WTC11 (cell line): Measurements from ENCODE around the gene GPATCH2. TPM values are rescaled to one million over a fixed set of nuclear protein-coding genes. Genes with fewer than 3 reads are reported as not detected.
"Not testable (repeated sequence)": the region's sequence is repeated elsewhere in the genome, so short reads cannot be mapped to it uniquely, and the experiment has no call there.

Source experiments
- ATAC-seq: fragments of 200-7000 bp; cut with Tn5 transposase; 2 replicates; pipeline ENCODE4 v1.10.0; 2021; ENCODE audit warnings: mild to moderate bottlenecking, moderate library complexity
- CTCF ChIA-PET: fragments of 300-600 bp; sonication (Branson Sonifier 250); formaldehyde crosslinking; loops from one replicate; lab custom pipeline; 2021; ENCODE audit warnings: antibody characterized with exemption; lab: Charles Lee
- POLR2A ChIA-PET: fragments of 350-600 bp; sonication (Branson Sonifier 250); formaldehyde crosslinking; loops from one replicate; lab custom pipeline; 2021; ENCODE audit warnings: antibody characterized with exemption; lab: Charles Lee
- DNase-seq: peaks from one replicate; pipeline ENCODE4 v3.0.0; 2021; ENCODE audit warnings: low spot score
- H3K27ac Mint-ChIP-seq: 2 replicates; pipeline ENCODE4 v1.8.0; 2021; ENCODE audit warnings: mixed read lengths
- H3K27me3 Mint-ChIP-seq: 2 replicates; pipeline ENCODE4 v1.8.0; 2021; ENCODE audit warnings: low read depth, mild to moderate bottlenecking, moderate library complexity, mixed read lengths
- H3K36me3 Mint-ChIP-seq: 2 replicates; pipeline ENCODE4 v1.8.0; 2021; ENCODE audit warnings: mixed read lengths
- H3K4me1 Mint-ChIP-seq: 2 replicates; pipeline ENCODE4 v1.8.0; 2022; ENCODE audit warnings: mixed read lengths
- H3K4me3 Mint-ChIP-seq: 2 replicates; pipeline ENCODE4 v1.8.0; 2021; ENCODE audit warnings: mild to moderate bottlenecking, moderate library complexity, mixed read lengths
- H3K9me3 Mint-ChIP-seq: 2 replicates; pipeline ENCODE4 v1.8.0; 2021; ENCODE audit warnings: mixed read lengths
- CBFB ChIP-seq: sonication (generic); formaldehyde crosslinking; IDR thresholded peaks from 2 replicates; pipeline ENCODE4 v1.8.1; 2022; ENCODE audit warnings: mild to moderate bottlenecking, low read depth, missing genetic modification reagents
- CREB1 ChIP-seq: sonication (generic); formaldehyde crosslinking; IDR thresholded peaks from 2 replicates; pipeline ENCODE4 v1.8.0; 2023; ENCODE audit warnings: mild to moderate bottlenecking, missing genetic modification reagents
- GABPB1 ChIP-seq: sonication (generic); formaldehyde crosslinking; IDR thresholded peaks from 2 replicates; pipeline ENCODE4 v1.8.1; 2023; ENCODE audit warnings: mild to moderate bottlenecking, missing genetic modification reagents
- GRHL2 ChIP-seq: fragments of 250-450 bp; sonication (Bioruptor Pico); IDR thresholded peaks from 2 replicates; pipeline ENCODE4 v1.8.0; 2022; ENCODE audit warnings: mild to moderate bottlenecking, moderate library complexity; ENCODE audit not compliant: insufficient replicate concordance, severe bottlenecking
- JAZF1 ChIP-seq: fragments of 250-450 bp; sonication (Bioruptor Pico); IDR thresholded peaks from 2 replicates; pipeline ENCODE4 v1.9.0; 2021; ENCODE audit warnings: moderate library complexity, mild to moderate bottlenecking, inconsistent platforms
- MXD4 ChIP-seq: fragments of 250-450 bp; sonication (Bioruptor Pico); IDR thresholded peaks from 2 replicates; pipeline ENCODE4 v1.8.0; 2021; ENCODE audit warnings: mild to moderate bottlenecking, moderate library complexity, borderline replicate concordance
- RELA ChIP-seq: sonication (generic); formaldehyde crosslinking; IDR thresholded peaks from 2 replicates; pipeline ENCODE4 v1.8.1; 2022; ENCODE audit warnings: missing genetic modification reagents, mild to moderate bottlenecking, borderline replicate concordance
- RORB ChIP-seq: fragments of 250-450 bp; sonication (Bioruptor Pico); IDR thresholded peaks from 2 replicates; pipeline ENCODE4 v1.9.0; 2021; ENCODE audit warnings: mild to moderate bottlenecking
- TEAD1 ChIP-seq: sonication (generic); formaldehyde crosslinking; IDR thresholded peaks from 2 replicates; pipeline ENCODE4 v1.8.0; 2022; ENCODE audit warnings: mild to moderate bottlenecking, missing genetic modification reagents
- ZBTB21 ChIP-seq: sonication (generic); formaldehyde crosslinking; IDR thresholded peaks from 2 replicates; pipeline ENCODE4 v1.8.1; 2023; ENCODE audit warnings: mild to moderate bottlenecking, missing genetic modification reagents, borderline replicate concordance
- ZNF671 ChIP-seq: fragments of 250-450 bp; sonication (Bioruptor Pico); IDR thresholded peaks from 2 replicates; pipeline ENCODE4 v1.8.0; 2021; ENCODE audit warnings: mild to moderate bottlenecking
- total RNA-seq: library from RNA; stranded (reverse); gene quantifications from 3 replicates; pipeline ENCODE4 v1.2.3, GENCODE V29; 2021
- TF ChIP-seq, protein P1 (sequence below): sonication (generic); formaldehyde crosslinking; IDR thresholded peaks from 2 replicates; pipeline ENCODE4 v1.8.1; 2022; ENCODE audit warnings: missing genetic modification reagents, borderline replicate concordance
- TF ChIP-seq, protein P2 (sequence below): sonication (generic); formaldehyde crosslinking; IDR thresholded peaks from 2 replicates; pipeline ENCODE4 v1.8.1; 2022; ENCODE audit warnings: low read depth, missing genetic modification reagents, borderline replicate concordance
- TF ChIP-seq, protein P3 (sequence below): fragments of 250-450 bp; sonication (Bioruptor Pico); IDR thresholded peaks from 2 replicates; pipeline ENCODE4 v1.9.0; 2021; ENCODE audit warnings: mild to moderate bottlenecking, borderline replicate concordance
- TF ChIP-seq, protein P4 (sequence below): sonication (generic); formaldehyde crosslinking; conservative IDR thresholded peaks from 2 replicates; pipeline ENCODE4 v1.8.1; 2022; ENCODE audit warnings: mild to moderate bottlenecking, missing genetic modification reagents
- TF ChIP-seq, protein P5 (sequence below): fragments of 250-450 bp; sonication (Bioruptor Pico); IDR thresholded peaks from 2 replicates; pipeline ENCODE4 v1.9.0; 2021; ENCODE audit warnings: moderate library complexity, mild to moderate bottlenecking, inconsistent platforms, borderline replicate concordance
- TF ChIP-seq, protein P6 (sequence below): sonication (generic); formaldehyde crosslinking; IDR thresholded peaks from 2 replicates; pipeline ENCODE4 v1.8.0; 2022; ENCODE audit warnings: mild to moderate bottlenecking, missing genetic modification reagents
- TF ChIP-seq, protein P7 (sequence below): fragments of 250-450 bp; sonication (Bioruptor Pico); conservative IDR thresholded peaks from 2 replicates; pipeline ENCODE4 v1.9.0; 2021; ENCODE audit warnings: mild to moderate bottlenecking

The GPATCH2 gene
- total RNA-seq, 1 experiment from 2014 or later = 11.5 TPM

DNA sequence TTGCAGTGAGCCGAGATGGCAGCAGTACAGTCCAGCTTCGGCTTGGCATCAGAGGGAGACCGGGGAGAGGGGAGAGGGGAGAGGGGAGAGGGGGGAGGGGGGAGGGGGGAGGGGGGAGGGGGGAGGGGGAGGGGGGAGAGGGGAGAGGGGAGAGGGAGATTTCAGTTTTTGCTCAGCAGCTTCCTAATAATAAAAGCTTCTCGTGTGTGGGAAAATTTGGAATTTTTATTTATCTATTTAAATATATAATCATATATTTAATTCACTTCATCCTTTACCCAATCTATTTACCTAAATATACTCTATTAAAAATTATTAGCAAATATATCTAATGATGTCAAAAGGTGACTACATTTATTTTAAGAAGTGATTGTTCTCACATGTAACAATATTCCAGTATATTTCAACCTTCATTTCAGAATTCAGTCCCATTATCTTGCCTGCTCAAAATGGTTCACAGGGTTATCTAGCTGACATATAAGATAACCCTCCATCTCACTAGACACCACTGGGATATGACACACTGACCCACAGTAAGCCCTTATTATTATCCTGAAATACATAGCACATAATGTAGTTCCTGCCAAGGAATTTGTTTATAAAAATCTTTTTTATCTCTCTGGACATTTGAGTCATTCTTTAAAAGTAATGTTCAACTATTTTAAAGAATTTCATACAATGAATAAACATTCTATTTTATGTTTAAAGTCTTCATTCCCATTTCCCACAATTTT is 105.9 kb downstream of the GPATCH2 start (continued):
- TF ChIP-seq, protein P1, sequence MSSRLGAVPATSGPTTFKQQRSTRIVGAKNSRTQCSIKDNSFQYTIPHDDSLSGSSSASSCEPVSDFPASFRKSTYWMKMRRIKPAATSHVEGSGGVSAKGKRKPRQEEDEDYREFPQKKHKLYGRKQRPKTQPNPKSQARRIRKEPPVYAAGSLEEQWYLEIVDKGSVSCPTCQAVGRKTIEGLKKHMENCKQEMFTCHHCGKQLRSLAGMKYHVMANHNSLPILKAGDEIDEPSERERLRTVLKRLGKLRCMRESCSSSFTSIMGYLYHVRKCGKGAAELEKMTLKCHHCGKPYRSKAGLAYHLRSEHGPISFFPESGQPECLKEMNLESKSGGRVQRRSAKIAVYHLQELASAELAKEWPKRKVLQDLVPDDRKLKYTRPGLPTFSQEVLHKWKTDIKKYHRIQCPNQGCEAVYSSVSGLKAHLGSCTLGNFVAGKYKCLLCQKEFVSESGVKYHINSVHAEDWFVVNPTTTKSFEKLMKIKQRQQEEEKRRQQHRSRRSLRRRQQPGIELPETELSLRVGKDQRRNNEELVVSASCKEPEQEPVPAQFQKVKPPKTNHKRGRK = no peak
- TF ChIP-seq ZNF671 (CRISPR knock-in tag) (no peak), CBFB (CRISPR knock-in tag) (no peak)

DNA sequence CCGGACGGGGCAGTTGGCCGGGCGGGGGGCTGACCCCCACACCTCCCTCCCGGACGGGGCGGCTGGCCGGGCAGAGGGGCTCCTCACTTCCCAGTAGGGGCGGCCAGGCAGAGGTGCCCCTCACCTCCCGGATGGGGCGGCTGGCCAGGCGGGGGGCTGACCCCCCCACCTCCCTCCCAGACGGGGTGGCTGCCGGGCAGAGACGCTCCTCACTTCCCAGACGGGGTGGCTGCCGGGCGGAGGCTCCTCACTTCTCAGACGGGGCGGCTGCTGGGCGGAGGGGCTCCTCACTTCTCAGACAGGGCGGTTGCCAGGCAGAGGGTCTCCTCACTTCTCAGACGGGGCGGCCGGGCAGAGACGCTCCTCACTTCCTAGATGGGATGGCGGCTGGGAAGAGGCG is 107.0 kb downstream of the GPATCH2 start:
- peaks cover 26% of the 10 kb centered on the region for H3K9me3 Mint-ChIP-seq
- H3K36me3 Mint-ChIP-seq = peaks cover 12% of the 10 kb centered on the region
- H3K27ac Mint-ChIP-seq, ATAC-seq, H3K27me3 Mint-ChIP-seq, H3K4me3 Mint-ChIP-seq, DNase-seq, CTCF ChIA-PET, H3K4me1 Mint-ChIP-seq, POLR2A ChIA-PET: not testable (repeated sequence)

DNA sequence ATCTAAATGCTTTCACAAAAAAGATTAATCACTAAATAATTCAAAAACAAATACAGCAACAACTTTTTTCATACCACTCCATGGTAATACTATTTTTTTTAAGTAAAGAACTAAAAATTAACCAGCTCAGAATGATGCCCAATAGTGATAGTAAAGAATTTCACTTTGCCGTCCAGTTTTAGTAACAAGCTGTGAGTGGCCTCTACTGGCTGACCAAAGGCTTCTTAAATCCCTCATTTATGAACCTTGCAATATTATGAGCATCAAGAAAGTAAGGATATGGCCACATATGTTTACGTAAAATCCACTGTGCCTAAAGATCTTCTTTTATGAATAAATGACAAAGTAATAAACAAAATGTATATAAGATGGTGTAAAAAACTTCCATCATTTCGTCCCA is 108.6 kb downstream of the GPATCH2 start:
- no peaks in the 10 kb centered on the region for H3K4me1 Mint-ChIP-seq
- no peak overlapping the region for H3K4me3 Mint-ChIP-seq
- no peaks in the 10 kb centered on the region for H3K27me3 Mint-ChIP-seq
- ChIA-PET POLR2A (no interaction called here), CTCF (no interaction called here)
- H3K27ac Mint-ChIP-seq = no peak overlapping the region
- TF ChIP-seq, protein P2, sequence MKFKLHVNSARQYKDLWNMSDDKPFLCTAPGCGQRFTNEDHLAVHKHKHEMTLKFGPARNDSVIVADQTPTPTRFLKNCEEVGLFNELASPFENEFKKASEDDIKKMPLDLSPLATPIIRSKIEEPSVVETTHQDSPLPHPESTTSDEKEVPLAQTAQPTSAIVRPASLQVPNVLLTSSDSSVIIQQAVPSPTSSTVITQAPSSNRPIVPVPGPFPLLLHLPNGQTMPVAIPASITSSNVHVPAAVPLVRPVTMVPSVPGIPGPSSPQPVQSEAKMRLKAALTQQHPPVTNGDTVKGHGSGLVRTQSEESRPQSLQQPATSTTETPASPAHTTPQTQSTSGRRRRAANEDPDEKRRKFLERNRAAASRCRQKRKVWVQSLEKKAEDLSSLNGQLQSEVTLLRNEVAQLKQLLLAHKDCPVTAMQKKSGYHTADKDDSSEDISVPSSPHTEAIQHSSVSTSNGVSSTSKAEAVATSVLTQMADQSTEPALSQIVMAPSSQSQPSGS (CRISPR knock-in tag) = no peak
- TF ChIP-seq CREB1 (CRISPR knock-in tag) = no peak
- no peak for TF ChIP-seq GRHL2 (CRISPR knock-in tag)
- TF ChIP-seq, protein P3, sequence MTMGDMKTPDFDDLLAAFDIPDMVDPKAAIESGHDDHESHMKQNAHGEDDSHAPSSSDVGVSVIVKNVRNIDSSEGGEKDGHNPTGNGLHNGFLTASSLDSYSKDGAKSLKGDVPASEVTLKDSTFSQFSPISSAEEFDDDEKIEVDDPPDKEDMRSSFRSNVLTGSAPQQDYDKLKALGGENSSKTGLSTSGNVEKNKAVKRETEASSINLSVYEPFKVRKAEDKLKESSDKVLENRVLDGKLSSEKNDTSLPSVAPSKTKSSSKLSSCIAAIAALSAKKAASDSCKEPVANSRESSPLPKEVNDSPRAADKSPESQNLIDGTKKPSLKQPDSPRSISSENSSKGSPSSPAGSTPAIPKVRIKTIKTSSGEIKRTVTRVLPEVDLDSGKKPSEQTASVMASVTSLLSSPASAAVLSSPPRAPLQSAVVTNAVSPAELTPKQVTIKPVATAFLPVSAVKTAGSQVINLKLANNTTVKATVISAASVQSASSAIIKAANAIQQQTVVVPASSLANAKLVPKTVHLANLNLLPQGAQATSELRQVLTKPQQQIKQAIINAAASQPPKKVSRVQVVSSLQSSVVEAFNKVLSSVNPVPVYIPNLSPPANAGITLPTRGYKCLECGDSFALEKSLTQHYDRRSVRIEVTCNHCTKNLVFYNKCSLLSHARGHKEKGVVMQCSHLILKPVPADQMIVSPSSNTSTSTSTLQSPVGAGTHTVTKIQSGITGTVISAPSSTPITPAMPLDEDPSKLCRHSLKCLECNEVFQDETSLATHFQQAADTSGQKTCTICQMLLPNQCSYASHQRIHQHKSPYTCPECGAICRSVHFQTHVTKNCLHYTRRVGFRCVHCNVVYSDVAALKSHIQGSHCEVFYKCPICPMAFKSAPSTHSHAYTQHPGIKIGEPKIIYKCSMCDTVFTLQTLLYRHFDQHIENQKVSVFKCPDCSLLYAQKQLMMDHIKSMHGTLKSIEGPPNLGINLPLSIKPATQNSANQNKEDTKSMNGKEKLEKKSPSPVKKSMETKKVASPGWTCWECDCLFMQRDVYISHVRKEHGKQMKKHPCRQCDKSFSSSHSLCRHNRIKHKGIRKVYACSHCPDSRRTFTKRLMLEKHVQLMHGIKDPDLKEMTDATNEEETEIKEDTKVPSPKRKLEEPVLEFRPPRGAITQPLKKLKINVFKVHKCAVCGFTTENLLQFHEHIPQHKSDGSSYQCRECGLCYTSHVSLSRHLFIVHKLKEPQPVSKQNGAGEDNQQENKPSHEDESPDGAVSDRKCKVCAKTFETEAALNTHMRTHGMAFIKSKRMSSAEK (CRISPR knock-in tag) = no peak
- TF ChIP-seq, protein P4, sequence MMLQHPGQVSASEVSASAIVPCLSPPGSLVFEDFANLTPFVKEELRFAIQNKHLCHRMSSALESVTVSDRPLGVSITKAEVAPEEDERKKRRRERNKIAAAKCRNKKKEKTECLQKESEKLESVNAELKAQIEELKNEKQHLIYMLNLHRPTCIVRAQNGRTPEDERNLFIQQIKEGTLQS (CRISPR knock-in tag) = no peak
- no peak for TF ChIP-seq ZBTB21
- TF ChIP-seq, protein P5, sequence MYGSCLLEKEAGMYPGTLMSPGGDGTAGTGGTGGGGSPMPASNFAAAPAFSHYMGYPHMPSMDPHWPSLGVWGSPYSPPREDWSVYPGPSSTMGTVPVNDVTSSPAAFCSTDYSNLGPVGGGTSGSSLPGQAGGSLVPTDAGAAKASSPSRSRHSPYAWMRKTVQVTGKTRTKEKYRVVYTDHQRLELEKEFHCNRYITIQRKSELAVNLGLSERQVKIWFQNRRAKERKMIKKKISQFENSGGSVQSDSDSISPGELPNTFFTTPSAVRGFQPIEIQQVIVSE (CRISPR knock-in tag) = no peak
- peaks cover 12% of the 10 kb centered on the region for H3K9me3 Mint-ChIP-seq
- peaks cover 6% of the 10 kb centered on the region; the same call in 1 of the 2 replicates for H3K36me3 Mint-ChIP-seq
- no peak for DNase-seq
- ATAC-seq = no peak

DNA sequence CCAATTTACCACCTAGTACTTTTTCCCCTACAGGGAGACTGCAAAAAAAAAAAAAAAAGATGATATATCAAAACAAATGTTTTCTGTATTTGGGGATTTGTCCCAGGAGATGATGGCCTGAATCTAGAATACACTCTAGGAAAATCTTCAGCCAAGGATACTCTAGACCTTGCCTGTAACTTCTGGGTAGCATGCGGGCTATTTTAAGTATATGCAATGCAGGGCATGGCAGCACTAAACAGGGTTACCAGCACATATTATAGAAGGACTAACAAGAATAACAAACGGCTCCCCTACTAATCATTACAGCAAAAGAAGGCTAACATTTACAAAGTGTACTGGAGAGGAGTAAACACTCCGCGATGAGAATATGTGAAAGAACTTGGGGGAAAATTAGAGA is 109.6 kb downstream of the GPATCH2 start:
- no peak overlapping the region for H3K27ac Mint-ChIP-seq
- ChIA-PET POLR2A (no interaction called here), CTCF (no interaction called here)
- no peaks in the 10 kb centered on the region for H3K4me1 Mint-ChIP-seq
- peaks cover 8% of the 10 kb centered on the region for H3K9me3 Mint-ChIP-seq
- peaks cover 3% of the 10 kb centered on the region; the same call in 1 of the 2 replicates for H3K36me3 Mint-ChIP-seq
- DNase-seq = no peak
- no peak overlapping the region for H3K4me3 Mint-ChIP-seq
- no peak for ATAC-seq
- H3K27me3 Mint-ChIP-seq = no peaks in the 10 kb centered on the region
- TF ChIP-seq, protein P6, sequence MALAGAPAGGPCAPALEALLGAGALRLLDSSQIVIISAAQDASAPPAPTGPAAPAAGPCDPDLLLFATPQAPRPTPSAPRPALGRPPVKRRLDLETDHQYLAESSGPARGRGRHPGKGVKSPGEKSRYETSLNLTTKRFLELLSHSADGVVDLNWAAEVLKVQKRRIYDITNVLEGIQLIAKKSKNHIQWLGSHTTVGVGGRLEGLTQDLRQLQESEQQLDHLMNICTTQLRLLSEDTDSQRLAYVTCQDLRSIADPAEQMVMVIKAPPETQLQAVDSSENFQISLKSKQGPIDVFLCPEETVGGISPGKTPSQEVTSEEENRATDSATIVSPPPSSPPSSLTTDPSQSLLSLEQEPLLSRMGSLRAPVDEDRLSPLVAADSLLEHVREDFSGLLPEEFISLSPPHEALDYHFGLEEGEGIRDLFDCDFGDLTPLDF = no peak
- no peak for TF ChIP-seq RORB (CRISPR knock-in tag)
- no peak for TF ChIP-seq GABPB1 (CRISPR knock-in tag)
- no peak for TF ChIP-seq JAZF1 (CRISPR knock-in tag)
- no peak for TF ChIP-seq RELA
- no peak for TF ChIP-seq TEAD1
- TF ChIP-seq, protein P7, sequence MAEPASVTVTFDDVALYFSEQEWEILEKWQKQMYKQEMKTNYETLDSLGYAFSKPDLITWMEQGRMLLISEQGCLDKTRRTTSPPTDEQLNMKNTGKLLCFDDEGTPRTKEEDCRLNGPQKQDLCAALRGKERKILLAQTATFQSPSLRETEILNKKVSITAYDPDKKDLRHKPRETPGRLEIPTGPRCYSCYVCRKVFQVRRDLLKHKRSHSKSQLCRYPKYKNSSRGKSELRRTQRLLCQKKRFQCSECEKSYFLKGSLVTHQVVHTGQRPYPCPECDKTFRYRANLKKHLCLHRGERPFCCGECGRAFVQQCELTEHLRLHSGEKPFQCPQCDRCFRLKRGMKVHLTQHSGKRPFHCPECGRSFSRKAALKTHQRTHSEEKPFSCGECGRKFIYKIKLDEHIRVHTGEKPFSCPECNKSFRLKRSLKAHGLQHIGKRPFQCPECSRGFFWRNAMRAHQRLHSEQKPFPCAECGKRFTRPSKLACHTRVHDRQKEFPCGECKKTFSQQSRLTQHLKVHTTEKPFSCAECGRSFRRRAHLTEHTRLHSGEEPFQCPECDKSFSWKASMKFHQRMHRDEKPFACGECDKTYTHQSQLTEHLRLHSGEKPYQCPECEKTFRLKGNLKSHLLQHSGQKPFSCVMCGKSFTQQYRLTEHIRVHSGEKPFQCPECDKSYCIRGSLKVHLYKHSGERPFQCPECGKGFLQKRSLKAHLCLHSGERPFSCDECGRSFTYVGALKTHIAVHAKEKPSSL (CRISPR knock-in tag) = no peak
- no peak for TF ChIP-seq MXD4
